EH (cell line): ENCODE data around the gene PRDX5.

Source experiments
- DNase-seq: peaks from one replicate; pipeline ENCODE4 v3.0.0-alpha.2; 2015; ENCODE audit warnings: low read depth

Gene PRDX5

DNA sequence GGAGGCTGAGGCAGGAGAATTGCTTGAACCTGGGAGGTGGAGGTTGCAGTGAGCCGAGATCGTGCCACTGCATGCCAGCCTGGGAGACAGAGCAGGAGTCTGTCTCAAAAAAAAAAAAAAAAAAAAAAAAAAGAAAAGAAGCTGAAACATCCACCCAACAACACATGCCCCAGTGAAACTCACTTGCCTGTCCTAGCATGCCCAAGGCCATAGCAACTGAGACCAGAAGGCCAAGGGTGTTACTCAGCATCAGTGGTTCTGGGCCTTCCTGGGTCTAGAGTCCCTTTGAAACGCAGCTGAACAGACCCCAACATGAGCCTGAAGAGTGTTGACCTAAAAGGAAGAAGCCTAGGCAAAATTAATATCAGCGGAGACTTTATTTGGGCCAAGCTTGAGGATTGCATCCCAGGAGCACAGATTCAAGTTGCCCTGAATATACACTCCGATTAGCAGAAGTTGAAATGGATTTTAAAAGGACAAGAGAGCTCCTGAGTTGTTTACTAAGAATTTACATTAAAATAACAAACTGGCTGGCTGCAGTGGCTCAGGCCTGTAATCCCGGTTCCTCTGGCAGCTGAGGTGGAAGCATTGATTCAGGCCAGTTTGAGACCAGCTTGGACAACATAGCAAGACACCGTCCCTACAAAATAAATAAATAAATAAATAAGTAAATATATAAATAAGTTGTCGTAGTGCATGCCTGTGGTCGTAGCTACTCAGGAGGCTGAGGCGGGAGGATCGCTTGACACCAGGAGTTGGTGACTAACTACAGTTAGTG is 7.0 kb downstream of the PRDX5 start:
- no peak for DNase-seq

DNA sequence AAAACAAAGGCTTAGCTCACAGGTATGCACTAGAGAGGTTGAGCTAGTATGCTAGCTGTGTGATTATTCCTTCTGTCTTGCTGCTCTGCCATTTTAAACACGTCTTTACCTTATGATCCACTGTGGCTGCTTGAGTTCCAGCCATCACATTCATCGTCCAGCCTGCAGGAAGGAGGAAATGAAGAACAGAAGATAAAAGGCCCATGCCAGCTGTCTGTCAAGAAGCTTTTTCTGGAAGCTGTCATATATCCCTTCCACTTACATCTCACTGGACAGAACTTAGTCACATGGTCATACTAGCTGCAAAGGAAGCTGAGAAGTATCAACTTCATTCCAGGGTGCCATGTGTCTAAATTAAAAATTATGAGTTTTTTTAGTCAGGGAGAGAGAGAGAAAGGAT is 9.5 kb downstream of the PRDX5 start:
- no peak for DNase-seq

DNA sequence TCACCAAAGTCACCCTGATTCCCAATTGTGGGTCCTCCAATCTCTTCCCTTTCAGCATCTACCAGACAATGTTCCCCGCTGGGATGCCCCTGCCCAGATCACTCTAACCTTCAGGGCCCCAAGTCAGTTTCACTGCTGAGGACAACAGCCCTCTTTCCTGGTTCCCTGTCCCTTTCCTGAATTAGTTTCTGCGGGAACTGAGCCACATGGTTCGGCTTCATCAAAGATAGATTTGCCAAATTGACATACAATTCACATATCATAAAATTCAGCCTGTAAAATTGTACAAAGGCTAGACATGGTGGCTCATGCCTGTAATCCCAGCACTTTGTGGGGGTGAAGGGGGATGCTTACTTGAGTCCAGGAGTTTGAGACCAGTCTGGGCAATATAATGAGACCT is 10.1 kb downstream of the PRDX5 start:
- DNase-seq = no peak

DNA sequence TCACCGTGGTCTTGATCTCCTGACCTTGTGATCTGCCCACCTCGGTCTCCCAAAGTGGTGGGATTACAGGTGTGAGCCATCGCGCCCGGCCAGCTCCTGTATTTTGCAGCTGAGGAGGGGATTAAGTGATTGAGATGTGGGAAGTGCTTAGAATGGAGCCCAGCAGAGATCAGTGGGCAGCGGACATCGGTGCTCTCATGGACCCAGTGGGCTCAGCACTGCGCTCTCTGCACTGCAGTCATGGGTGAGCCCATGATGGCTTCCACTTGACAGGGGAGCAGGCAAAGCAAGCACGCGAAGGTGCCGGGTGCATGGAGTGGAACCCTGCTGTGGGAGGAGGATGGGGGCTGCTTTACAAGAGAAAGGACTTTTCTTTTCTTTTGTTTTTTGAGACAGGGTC is 13.0 kb downstream of the PRDX5 start:
- DNase-seq = no peak

DNA sequence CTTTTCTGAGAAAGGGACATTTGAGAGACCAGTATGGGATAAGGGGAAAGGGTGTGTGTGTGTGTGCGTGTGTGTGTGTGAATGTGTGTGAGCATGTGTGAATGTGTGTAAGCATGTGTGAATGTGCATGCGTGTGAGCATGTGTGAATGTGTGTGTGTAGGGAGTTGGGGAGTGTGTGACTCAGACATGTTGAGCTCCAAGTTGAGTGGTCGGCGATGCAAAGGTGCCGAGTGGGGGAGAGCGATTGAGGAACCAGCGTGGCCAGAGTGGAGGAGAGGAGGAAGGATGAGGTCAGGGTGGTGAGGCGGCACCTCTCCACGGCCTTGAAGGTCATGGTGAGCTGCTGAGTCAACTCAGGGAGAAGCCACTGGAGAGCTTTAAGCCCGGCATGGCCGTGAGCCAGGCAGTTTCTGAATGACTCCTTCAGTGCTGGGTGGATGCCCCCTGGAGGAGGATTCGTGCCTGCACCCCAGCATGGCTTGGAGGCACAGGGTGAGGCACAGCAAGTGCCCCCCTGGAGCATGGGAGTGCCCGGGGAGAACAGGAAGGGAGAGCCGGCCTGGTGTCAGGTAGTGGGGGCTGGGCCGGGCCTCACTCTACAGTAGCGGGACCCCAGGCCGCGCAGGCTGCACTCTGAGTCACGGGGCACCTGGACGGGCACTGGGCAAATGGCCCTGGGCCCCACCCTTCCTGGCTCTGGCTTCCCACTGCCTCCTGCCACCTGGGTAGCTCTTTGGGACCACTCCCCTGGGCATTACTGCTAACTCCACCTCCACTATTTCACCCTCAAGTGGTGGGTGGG is 13.8 kb downstream of the PRDX5 start:
- peak; percentile 91 for DNase-seq

DNA sequence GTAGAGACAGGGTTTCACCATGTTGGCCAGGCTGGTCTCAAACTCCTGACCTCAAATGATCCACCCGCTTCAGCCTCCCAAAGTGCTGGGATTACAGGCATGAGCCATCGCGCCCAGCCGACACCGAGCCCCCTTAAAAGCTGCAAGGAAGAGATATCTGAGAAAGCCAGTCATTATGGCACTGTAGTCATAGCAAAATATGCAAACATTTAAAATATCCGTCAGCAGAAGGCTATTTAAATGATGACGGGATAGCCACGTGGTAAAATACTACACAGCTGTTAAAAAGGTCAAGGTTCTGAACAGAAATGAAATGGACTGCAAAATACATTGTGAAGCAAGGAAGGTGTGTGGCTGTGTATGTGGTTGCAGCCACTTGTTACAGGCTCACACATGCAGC is 15.6 kb downstream of the PRDX5 start:
- DNase-seq = no peak

DNA sequence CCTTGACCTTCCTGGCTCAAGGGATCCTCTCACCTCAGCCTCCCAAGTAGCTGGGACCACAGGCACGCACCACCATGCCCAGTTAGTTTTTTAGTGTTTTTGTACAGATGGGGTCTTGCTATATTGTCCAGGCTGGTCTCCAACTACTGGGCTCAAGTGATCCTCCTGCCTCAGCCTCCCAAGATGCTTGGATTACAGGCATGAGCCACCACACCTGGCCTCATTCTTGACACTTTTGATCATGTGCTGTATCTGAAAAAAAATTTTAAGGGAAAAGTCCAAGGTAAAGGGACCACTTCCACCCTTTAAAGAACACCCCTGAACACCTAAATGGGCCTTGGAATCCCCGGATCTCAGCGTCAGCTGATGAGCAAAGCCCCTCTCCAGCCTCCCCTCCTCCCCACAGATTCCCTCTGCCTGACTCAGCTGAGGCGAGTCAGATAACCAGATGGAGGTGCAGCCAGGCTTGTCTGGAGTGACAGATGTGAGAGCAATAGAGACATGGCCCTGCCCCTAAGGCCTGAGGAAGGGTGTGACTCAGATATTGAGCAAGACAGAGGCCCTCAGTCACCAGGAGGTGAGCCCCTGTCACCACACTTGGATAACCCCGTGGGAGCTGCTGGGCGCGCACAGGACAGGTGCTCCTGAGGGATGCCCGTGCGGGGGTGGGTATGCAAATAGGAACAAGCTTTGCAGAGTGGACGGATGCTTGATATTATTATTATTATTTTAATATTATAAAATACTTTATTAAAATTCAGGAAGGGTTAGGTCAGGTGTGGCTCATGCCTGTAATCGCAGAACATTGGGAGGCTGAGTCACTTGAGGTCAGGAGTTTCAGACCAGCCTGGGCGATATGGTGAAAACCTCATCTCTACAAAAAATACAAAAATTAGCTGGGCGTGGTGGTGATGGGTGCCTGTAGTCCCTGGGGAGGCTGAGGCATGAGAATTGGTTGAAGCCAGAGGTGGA is 17.1 kb downstream of the PRDX5 start:
- DNase-seq = peak; percentile 96

DNA sequence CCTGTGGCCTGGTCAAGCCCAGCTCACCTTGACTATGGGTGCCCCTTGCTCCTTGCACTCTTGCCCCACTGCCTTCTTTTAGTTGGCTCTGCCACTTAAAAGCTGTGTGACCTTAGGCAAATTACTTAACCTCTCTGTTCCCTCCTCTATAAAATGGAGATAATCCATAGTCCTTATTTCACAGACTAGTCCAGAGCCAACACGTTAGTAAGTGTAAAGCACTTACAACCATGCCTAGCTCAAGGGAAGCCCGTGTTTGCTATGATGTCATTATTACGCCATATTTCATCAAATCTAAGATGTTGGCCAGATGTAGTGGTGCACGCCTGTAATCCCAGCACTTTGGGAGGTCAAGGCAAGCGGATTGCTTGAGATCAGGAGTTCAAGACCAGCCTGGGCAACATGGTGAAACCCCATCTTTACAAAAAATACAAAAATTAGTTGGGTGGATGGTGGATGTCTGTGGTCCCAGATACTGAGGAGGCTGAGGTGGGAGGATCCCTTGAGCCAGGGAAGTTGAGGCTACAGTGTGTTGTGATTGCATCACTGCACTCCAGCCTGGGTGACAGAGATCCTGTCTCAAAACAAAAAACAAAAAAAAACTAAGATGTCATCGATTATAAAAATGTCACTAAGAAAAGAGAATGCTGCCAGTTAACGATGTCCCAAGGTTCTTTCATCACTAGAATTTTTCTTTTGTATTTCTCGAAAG is 19.8 kb downstream of the PRDX5 start:
- DNase-seq = no peak

DNA sequence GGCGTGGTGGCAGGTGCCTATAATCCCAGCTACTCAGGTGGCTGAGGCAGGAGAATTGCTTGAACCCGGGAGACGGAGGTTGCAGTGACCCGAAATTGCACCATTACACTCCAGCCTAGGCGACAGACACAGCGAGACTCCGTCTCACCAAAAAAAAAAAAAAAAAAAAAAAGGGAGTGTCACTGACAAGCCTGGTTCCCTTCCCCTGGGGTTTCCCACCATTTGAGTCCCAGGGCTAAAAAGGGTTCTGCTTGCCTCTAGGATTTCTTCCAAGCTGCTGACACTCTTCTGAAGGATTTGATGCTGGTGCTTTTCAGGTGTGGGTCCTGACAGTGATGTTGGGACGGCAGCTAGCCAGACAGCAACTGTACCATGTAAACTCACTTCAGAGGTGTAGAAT is 20.8 kb downstream of the PRDX5 start:
- no peak for DNase-seq

DNA sequence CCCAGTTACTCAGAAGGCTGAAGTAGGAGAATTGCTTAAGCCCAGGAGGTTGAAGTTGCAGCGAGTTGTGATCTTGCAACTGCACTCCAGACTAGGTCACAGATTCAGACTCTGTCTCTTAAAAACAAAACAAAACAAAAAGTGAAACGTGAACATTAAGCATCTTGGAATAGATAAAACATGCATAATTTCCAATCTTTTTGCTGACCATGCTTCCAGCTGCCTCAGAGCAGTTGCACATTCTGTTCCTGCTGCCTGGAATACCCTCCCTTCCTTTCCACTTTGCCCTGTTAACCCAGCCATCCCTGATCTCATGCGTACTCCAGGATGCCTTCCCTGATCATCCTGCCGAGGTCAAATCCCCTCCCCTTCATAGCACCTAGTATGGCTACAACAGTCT is 21.4 kb downstream of the PRDX5 start:
- no peak for DNase-seq

DNA sequence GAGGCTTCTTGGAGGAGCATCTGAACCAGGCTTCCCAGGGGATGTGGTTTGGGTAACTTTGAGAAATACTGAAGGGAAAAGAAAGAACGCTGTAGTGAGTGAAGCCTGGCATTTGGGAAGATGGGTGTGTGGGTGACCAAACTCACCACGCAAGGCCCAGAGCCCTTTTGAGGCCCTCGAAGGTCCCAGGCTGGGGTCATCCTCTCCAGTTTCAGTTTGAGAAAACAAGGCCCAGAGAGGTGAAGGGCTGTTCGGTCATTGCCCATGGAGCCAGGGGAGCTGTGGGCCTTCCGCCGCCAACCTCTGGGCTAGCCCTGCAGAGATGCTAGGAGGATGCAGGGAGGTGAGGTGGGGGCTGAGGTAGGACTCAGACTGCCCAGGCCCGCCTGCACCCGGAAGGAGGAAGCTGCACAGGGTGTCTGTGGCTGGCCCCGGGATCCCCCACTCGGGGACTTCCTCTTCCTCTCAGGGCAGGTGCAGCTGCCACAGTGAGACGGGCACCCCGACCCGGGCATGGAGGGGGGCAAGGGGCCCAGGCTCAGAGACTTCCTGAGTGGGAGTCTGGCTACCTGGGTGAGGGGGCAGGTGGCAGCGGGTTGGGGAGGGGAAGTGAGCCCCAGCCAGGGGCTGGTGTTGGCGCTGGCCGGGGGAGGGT is 22.0 kb downstream of the PRDX5 start, which contains the start of gene CCDC88B:
CCDC88B (plus strand) TSS at position 451 of the 655 bp plus-strand sequence; CDS start at position 514, 63 bp downstream.
- DNase-seq = no peak

DNA sequence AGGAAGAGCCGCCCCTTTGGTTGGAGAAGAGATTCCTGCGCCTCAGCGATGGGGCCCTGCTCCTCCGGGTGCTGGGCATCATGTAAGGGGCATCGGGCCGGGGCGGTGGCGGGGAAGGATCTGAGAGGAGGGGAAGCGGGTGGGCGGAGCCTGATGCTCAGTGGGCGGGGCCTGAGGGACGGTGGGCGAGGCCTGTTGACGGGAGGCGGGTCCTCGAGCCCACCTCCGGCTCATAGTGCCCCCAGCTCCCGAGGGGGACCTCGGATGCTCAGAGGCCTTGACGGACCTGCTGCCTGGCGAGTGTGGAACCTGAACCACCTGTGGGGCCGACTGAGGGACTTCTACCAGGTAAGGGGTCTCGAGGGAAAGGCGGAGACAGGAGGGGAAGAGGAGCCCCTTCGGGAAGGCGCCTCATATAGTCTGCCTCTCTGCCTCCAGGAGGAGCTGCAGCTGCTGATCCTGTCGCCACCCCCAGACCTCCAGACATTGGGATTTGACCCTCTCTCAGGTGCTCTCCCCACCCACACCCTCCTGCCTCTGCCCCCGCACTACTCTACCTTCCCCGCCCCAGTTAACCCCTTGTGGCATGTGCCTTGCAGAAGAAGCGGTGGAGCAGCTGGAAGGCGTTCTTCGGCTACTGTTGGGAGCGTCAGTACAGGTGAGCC is 22.9 kb downstream of the PRDX5 start:
- DNase-seq = no peak

DNA sequence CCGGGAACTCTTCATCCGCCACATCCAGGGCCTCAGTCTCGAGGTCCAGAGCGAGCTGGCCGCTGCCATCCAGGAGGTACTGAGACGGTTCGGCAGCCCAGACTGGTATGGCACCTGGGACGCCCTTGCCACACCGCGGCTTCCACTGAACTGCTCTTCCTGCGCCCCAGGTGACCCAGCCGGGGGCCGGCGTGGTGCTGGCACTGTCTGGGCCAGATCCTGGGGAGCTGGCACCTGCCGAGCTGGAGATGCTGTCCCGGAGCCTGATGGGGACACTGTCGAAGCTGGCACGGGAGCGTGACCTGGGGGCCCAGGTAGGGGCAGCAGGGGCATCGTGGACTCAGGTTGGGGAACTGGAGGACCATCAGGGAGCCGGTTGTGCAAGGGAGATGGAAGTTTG is 23.5 kb downstream of the PRDX5 start:
- no peak for DNase-seq

DNA sequence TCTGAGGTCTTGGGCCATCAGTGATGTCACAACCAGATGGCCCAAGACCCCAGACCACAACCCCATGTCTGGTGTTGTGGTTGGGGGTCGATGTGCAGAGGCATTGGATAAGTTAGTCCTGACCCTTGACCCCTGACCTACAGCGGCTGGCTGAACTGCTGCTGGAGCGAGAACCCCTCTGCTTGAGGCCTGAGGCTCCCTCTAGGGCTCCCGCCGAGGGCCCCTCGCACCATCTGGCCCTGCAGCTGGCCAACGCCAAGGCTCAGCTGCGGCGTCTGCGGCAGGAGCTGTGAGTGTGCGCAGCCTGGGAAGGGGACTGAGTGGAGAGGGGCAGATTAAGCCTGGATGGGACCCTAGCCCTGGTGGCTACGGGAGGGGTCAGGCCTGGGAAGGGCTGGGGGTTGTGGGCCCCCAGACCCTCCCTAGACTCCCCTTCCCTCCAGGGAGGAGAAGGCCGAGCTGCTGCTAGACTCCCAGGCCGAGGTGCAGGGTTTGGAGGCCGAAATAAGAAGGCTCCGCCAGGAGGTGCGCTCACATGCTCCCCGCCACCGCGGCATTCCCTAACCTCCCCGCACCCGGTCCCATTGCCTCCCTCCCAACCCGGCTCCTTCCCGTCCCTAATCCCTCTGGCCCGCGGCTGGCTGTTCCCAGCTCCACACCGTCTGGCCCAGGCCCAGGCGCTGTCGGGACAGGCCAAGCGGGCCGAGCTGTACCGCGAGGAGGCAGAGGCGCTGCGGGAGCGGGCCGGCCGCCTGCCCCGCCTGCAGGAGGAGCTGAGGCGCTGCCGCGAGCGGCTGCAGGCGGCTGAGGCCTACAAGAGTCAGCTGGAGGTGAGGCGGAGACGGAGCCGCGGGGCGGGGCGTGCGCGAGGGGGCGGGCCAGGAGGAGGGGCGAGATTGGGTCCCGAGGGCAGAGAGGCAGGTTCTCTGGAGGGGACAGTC is 24.2 kb downstream of the PRDX5 start:
- DNase-seq = peak; percentile 89

DNA sequence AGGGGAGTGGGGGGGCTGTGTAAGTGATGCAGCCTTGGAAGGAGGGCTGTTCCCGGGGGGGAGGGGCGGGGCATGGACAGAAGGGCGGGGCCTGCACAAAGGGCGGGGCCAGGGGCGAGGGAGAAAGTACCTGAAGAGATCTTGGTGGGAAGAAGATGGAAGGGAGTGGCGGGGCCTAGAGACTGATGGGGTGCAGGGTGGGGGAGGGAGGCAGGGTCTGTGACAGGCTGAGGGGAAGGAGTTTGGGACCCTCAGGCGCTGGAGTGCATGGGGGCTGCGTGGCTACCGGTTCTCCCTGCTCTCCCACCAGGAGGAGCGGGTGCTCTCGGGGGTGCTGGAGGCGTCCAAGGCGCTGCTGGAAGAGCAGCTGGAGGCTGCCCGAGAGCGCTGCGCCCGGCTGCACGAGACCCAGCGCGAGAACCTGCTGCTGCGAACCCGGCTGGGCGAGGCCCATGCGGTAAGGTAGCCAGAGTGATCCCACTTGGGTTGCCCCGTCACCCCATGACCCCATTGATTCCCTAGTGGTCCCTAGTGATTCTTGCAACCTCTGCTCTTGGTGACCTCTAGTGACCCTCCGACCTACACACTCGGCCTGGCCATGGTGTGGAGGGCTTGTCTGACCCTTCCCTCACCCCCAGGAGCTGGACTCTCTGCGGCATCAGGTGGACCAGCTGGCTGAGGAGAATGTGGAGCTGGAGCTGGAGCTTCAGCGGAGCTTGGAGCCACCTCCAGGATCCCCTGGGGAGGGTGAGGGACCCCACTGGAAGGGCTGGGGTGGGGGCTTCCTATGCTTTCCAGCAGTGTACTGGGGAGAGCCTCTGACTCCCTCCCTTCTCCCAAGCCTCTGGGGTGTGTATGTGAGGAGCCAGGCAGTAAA is 25.2 kb downstream of the PRDX5 start:
- DNase-seq = no peak

DNA sequence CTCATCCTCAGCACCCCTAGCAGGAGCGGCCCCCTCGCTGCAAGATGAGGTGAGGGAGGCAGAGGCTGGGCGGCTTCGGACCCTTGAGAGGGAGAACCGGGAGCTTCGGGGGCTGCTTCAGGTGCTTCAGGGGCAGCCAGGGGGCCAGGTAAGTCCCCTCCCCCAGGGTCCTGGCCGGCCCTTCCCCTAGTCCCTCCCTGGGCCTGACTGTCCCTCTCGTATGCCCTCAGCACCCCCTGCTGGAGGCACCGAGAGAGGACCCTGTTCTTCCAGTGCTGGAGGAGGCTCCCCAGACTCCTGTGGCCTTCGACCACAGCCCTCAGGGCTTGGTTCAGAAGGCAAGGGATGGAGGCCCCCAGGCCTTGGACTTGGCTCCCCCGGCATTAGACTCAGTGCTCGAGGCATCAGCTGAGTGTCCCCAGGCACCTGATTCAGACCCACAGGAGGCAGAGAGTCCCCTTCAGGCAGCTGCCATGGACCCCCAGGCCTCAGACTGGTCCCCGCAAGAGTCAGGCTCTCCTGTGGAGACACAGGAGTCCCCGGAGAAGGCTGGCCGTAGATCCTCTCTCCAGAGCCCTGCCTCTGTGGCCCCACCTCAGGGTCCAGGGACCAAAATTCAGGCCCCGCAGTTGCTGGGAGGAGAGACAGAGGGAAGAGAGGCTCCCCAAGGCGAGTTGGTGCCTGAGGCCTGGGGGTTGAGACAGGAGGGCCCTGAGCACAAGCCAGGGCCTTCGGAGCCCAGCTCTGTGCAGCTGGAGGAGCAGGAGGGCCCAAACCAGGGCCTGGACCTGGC is 26.0 kb downstream of the PRDX5 start:
- no peak for DNase-seq

DNA sequence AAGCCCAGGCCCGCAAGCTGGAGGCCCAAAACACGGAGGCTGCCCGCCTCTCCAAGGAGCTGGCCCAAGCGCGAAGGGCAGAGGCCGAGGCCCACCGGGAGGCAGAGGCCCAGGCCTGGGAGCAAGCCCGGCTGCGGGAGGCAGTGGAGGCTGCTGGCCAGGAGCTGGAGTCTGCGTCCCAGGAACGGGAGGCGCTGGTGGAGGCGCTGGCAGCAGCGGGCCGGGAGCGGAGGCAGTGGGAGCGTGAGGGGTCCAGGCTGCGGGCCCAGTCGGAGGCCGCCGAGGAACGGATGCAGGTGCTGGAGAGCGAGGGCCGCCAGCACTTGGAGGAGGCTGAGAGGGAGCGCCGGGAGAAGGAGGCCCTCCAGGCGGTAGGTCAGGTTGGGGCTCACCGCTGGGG is 26.9 kb downstream of the PRDX5 start:
- DNase-seq = no peak
